ENCODE measurements around the gene ACOX2. TPM values are rescaled to one million over a fixed set of nuclear protein-coding genes. Genes with fewer than 3 reads are reported as not detected.

ACOX2 gene
- total and polyA plus RNA-seq, 2 of the 8 experiments (the other 6 are each of a cell fraction or from before 2014, with no cell fraction given) = 3.2 to 9.2 TPM

- Histone ChIP-seq H2BK5ac (ENCODE audit: low read depth, low read length) (no peak overlapping the region), H3K23ac (ENCODE audit: insufficient read length) (no peak overlapping the region), H2BK120ac (replicated peaks; ENCODE audit: low read depth, low read length) (no peak overlapping the region), H3K9ac (replicated peaks in 1 of 4; ENCODE audit: extremely low read depth in 1 of 4, low read depth in 3 of 4, low read length in 3 of 4) (no peak overlapping the region), H3K23me2 (ENCODE audit: low read depth, low read length) (no peaks in the 10 kb centered on the region), H3K56ac (replicated peaks; ENCODE audit: insufficient read length, low read depth, low read length) (no peak overlapping the region), H4K8ac (ENCODE audit: extremely low read depth, insufficient read depth, low read length) (no peak overlapping the region), H3K27me3 (replicated peaks in 1 of 4; ENCODE audit: control insufficient read depth in 3 of 4, extremely low read depth in 1 of 4, insufficient read depth in 3 of 4, low read length in 3 of 4) (no peaks in the 10 kb centered on the region), H2BK20ac (ENCODE audit: low read length) (no peak overlapping the region), H4K20me1 (replicated peaks in 1 of 2; ENCODE audit: control insufficient read depth in 1 of 2, insufficient read depth in 2 of 2, low read length in 2 of 2) (no peaks in the 10 kb centered on the region), H2BK15ac (ENCODE audit: low read length) (no peak overlapping the region), H2AK5ac (ENCODE audit: low read depth, low read length) (no peak overlapping the region), H2BK12ac (ENCODE audit: low read depth, low read length) (no peak overlapping the region), H3K4me1 (replicated peaks in 1 of 4; ENCODE audit: control insufficient read depth in 3 of 4, insufficient read depth in 4 of 4, low read length in 3 of 4) (no peaks in the 10 kb centered on the region), H3K79me2 (ENCODE audit: control insufficient read depth in 1 of 2, insufficient read depth in 2 of 2, low read length in 2 of 2) (no peaks in the 10 kb centered on the region), H3K9me3 (ENCODE audit: insufficient read depth in 2 of 2, low read depth in 1 of 2, low read length in 1 of 2) (no peaks in the 10 kb centered on the region), H3K36me3 (ENCODE audit: control insufficient read depth in 2 of 4, insufficient read depth in 4 of 4, low read length in 3 of 4) (no peaks in the 10 kb centered on the region), H3K4me2 (ENCODE audit: insufficient read depth in 1 of 2, low read depth in 2 of 2, low read length in 2 of 2) (no peak overlapping the region), H4K91ac (replicated peaks; ENCODE audit: insufficient read length, low read length) (no peak overlapping the region), H3K27ac (ENCODE audit: low read depth, low read length) (no peak overlapping the region), H2AFZ (ENCODE audit: low read length) (no peak overlapping the region), H4K5ac (ENCODE audit: insufficient read length, low read depth, low read length) (no peak overlapping the region), H3K18ac (ENCODE audit: extremely low read depth, low read length) (no peak overlapping the region), H3K4me3 (ENCODE audit: extremely low read depth in 1 of 4, insufficient read depth in 2 of 4, low read depth in 3 of 4, low read length in 4 of 4) (no peak overlapping the region), H3K79me1 (ENCODE audit: low read depth, low read length) (no peaks in the 10 kb centered on the region), H3K14ac (ENCODE audit: insufficient read length) (no peak overlapping the region), H3K4ac (replicated peaks; ENCODE audit: insufficient read length, low read depth, low read length) (no peak overlapping the region)
- POLR2A ChIA-PET (ENCODE audit: partially characterized antibody) = no interaction called here
- CTCF ChIA-PET (ENCODE audit: partially characterized antibody) = interaction anchor here (0.7 to 1.1 kb wide), 3 partner anchors 13 to 91 kb away, joined by 3 read pairs; no protein-coding TSS in a partner anchor
- WGBS, 2 experiments (ENCODE audit: extremely low coverage in 1 of 2, insufficient coverage in 1 of 2, insufficient read length in 1 of 2, insufficient replicate concordance in 2 of 2, low coverage in 1 of 2, low lambda C conversion rate in 2 of 2, missing lambda C conversion rate in 1 of 2) = 95% methylated on average over 3 of the region's 3 CpGs; no CpG with 5 or more reads in 1 of the 2 experiments
- TF ChIP-seq JUND (IDR thresholded peaks at IDR 0.05; ENCODE audit: low read length) = no peak
- TF ChIP-seq NANOG (IDR thresholded peaks at IDR 0.05; ENCODE audit: insufficient read depth, low read depth, low read length, poor library complexity, severe bottlenecking) = no peak
- no peak for TF ChIP-seq RNF2 (IDR thresholded peaks at IDR 0.05; ENCODE audit: borderline replicate concordance, low read depth, low read length, missing control alignments, poor library complexity, severe bottlenecking)
- TF ChIP-seq TAF1 (IDR thresholded peaks at IDR 0.05; ENCODE audit: low read depth, low read length) = no peak
- FAIRE-seq (no peak), DNase-seq (ENCODE audit: low read depth in 1 of 2, low spot score in 2 of 2) (no peak)
Measured at GRCh38 chr3:58544541-58544940, 7.6 kb upstream of the ACOX2 start.

Data from H1 (cell line).